Activated naive CD8-positive, alpha-beta T cell (primary cell): ENCODE results near the gene DCAF12.
A peak's percentile ranks its signal among the peaks of the same experiment; 100 is the strongest.
"Not testable (repeated sequence)": the region's sequence is repeated elsewhere in the genome, so short reads cannot be mapped to it uniquely, and the experiment has no call there.

Source experiments
- H3K27ac Mint-ChIP-seq: one replicate; pipeline ENCODE4 v1.8.0; 2021; ENCODE audit warnings: mixed read lengths
- H3K27me3 Mint-ChIP-seq: one replicate; pipeline ENCODE4 v1.8.0; 2021; ENCODE audit warnings: mixed read lengths
- H3K36me3 Mint-ChIP-seq: one replicate; pipeline ENCODE4 v1.8.0; 2021; ENCODE audit warnings: mixed read lengths
- H3K4me1 Mint-ChIP-seq: one replicate; pipeline ENCODE4 v1.8.0; 2021; ENCODE audit warnings: low read depth, mixed read lengths
- H3K4me3 Mint-ChIP-seq: one replicate; pipeline ENCODE4 v1.8.0; 2021; ENCODE audit warnings: mild to moderate bottlenecking, mixed read lengths
- H3K9me3 Mint-ChIP-seq: one replicate; pipeline ENCODE4 v1.8.0; 2021; ENCODE audit warnings: low read depth, mixed read lengths

The DCAF12 gene

DNA sequence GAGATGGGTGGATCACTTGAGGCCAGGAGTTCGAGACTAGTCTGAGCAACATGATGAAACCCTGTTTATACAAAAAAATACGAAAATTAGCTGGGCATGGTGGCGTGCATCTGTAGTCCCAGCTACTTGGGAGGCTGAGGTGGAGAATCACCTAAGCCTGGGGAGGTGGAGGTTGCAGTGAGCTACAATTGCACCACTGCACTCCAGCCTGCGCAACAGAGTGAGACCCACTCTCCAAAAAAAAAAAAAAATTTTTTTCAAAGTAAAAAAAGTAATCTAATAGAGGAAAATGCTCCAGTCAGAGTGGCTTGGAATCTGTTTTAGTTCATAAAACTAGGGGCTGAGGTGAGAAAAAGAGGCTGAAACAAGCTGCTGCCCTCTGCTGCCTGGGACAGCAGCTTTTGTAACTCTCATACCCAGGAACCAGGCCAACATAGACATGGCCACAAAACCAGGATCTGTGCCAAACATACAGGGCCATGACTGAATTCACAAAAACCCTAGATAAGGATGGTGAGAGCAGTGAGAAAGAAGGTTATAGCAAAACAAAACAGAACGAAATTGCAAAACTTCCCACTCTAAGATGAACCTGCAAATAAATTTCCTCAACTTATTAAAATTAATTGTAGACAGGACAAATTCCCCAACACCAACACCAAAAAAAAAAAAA is 13.1 kb upstream of the DCAF12 start:
- H3K9me3 Mint-ChIP-seq, result no peaks in the 10 kb centered on the region
- no peak overlapping the region for H3K4me3 Mint-ChIP-seq
- no peaks in the 10 kb centered on the region for H3K36me3 Mint-ChIP-seq
- no peak overlapping the region for H3K27ac Mint-ChIP-seq
- no peaks in the 10 kb centered on the region for H3K27me3 Mint-ChIP-seq
- H3K4me1 Mint-ChIP-seq, result peaks cover 4% of the 10 kb centered on the region

DNA sequence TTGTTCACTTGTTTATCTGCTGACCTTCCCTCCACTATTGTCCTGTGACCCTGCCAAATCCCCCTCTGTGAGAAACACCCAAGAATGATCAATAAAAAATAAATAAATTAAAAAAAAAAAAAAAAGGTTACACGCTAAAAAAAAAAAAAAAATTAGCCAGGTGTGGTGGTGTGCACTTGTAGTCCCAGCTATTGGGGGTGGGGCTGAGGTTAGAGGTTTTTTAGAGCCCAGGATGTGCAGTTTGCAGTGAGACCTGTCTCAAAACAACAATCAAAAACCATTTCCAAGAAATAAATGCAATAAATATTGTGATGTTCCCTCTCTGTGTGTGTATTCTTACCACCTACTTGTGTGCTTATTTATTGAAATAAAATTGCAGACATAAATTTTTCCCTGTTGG is 12.1 kb upstream of the DCAF12 start:
- not testable (repeated sequence) for H3K36me3 Mint-ChIP-seq, H3K27ac Mint-ChIP-seq, H3K27me3 Mint-ChIP-seq, H3K9me3 Mint-ChIP-seq, H3K4me1 Mint-ChIP-seq, H3K4me3 Mint-ChIP-seq

GRCh38 chr9:34134521-34134920 is 8.0 kb upstream of the DCAF12 start:
- H3K4me3 Mint-ChIP-seq, result no peak overlapping the region
- H3K36me3 Mint-ChIP-seq, result no peaks in the 10 kb centered on the region
- no peak overlapping the region for H3K27ac Mint-ChIP-seq
- H3K27me3 Mint-ChIP-seq, result no peaks in the 10 kb centered on the region
- peaks cover 4% of the 10 kb centered on the region for H3K4me1 Mint-ChIP-seq
- H3K9me3 Mint-ChIP-seq, result no peaks in the 10 kb centered on the region

- H3K27ac Mint-ChIP-seq, result no peak overlapping the region
- H3K4me3 Mint-ChIP-seq, result no peak overlapping the region
- H3K4me1 Mint-ChIP-seq, result no peaks in the 10 kb centered on the region
- H3K9me3 Mint-ChIP-seq, result no peaks in the 10 kb centered on the region
- H3K27me3 Mint-ChIP-seq, result no peaks in the 10 kb centered on the region
- H3K36me3 Mint-ChIP-seq, result no peaks in the 10 kb centered on the region
Measured at GRCh38 chr9:34133436-34133949, 7.0 kb upstream of the DCAF12 start.

GRCh38 chr9:34131571-34131970 is 5.1 kb upstream of the DCAF12 start:
- Mint-ChIP-seq H3K27ac (no peak overlapping the region), H3K4me3 (no peak overlapping the region)

DNA sequence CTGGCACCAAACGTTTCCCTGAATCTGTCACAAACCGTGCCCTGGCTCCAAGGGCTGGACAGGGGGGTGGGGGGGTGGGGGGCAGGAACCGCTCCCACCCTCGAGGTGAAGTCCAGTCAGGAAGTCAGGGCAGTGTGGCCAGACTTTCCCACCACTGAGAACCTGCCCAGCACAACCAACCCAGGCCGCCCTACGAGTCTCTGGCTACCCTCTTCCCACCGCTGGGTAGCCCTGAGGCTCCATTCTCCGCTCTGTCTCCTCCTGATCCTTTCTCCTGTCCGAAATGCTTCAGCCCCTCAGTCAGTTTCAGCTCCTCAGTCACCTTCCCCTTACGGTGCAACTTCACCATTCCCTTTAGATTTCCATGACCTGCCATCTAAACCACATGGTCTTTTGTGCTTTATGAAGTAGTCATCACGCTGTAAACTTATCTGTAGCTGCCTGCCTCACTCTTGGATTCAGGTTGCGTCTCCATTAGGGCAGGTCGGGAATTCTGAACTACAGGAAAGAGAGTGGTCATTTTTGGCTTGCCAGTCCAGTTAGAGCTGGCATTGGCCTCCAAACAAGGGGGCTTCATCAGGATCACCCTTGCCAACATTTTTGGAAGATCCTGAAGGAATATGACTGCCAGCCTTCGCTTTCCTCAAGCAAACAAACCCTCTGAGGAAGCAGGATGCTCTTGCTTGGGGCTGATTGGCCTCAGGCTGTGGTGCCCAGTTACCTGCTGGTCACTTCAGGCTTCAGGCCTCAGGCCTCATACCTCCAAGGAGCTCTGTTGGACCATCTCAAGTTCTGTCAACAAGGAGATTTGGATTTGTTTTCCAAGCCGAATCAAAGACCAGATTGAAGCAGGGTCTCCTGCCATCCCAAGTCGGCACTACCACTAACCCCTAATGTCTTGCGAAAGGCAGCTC is 794 bp upstream of the DCAF12 start:
- H3K4me3 Mint-ChIP-seq, result peak overlapping the region; percentile 97
- no peaks in the 10 kb centered on the region for H3K9me3 Mint-ChIP-seq
- H3K27me3 Mint-ChIP-seq, result no peaks in the 10 kb centered on the region
- peak overlapping the region; percentile 97 for H3K27ac Mint-ChIP-seq
- H3K36me3 Mint-ChIP-seq, result peaks cover 13% of the 10 kb centered on the region
- H3K4me1 Mint-ChIP-seq, result peaks cover 35% of the 10 kb centered on the region

More at GRCh38 chr9:34131571-34131970, 5.1 kb upstream of the DCAF12 start:
- H3K36me3 Mint-ChIP-seq, result no peaks in the 10 kb centered on the region
- H3K9me3 Mint-ChIP-seq, result no peaks in the 10 kb centered on the region
- peaks cover 3% of the 10 kb centered on the region for H3K4me1 Mint-ChIP-seq
- H3K27me3 Mint-ChIP-seq, result no peaks in the 10 kb centered on the region

- Mint-ChIP-seq H3K9me3 (no peaks in the 10 kb centered on the region), H3K36me3 (peaks cover 13% of the 10 kb centered on the region), H3K4me1 (peaks cover 48% of the 10 kb centered on the region), H3K27me3 (no peaks in the 10 kb centered on the region), H3K4me3 (peak overlapping the region; percentile 97), H3K27ac (peak overlapping the region; percentile 97)
Measured at GRCh38 chr9:34125681-34126206, 754 bp downstream of the DCAF12 start.

DNA sequence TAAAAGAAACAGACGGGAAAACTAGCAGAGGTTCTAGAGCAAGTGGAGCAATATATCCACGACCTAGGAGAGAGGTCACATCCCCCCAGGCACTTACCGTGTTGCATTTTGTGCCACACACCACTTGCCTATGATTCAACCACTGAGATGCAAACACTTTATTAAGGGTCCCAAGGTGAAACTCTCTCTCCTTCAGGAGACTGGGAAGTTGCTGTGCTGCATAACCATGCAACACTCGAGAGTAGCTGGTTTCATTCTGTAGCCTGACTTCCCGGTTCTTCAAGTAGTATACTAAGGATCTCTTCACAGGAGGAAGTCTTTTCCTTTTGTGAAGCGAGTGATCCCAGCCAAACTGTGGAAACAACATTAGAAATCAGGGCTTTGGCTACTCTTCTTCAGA is 1.6 kb downstream of the DCAF12 start:
- peaks cover 49% of the 10 kb centered on the region for H3K4me1 Mint-ChIP-seq
- H3K27ac Mint-ChIP-seq, result peak overlapping the region; percentile 97
- H3K4me3 Mint-ChIP-seq, result peak overlapping the region; percentile 97
- H3K36me3 Mint-ChIP-seq, result peaks cover 13% of the 10 kb centered on the region
- no peaks in the 10 kb centered on the region for H3K9me3 Mint-ChIP-seq
- no peaks in the 10 kb centered on the region for H3K27me3 Mint-ChIP-seq

- peak overlapping the region; percentile 97 for H3K4me3 Mint-ChIP-seq
- peaks cover 49% of the 10 kb centered on the region for H3K4me1 Mint-ChIP-seq
- no peaks in the 10 kb centered on the region for H3K27me3 Mint-ChIP-seq
- H3K27ac Mint-ChIP-seq, result peak overlapping the region; percentile 85
- H3K36me3 Mint-ChIP-seq, result peaks cover 13% of the 10 kb centered on the region
- no peaks in the 10 kb centered on the region for H3K9me3 Mint-ChIP-seq
Measured at GRCh38 chr9:34124099-34124498, 2.4 kb downstream of the DCAF12 start.

DNA sequence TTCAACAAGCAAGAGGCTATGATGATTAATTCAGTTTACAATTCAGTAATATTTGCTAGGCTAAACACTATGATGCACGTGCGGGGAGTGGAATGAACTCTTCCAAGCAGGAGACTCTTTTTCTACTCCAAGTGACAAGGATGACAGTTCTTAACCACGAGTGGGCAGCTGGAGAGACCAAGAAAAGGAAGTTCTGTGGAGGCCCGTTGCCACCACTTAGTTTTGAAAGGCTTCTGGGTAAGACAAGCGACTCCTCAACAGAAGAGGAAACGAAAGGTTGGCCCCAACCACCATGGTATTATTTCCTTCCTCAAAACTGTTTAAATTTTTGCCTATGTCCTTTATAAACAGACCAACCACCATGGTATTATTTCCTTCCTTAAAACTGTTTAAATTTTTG is 2.8 kb downstream of the DCAF12 start:
- Mint-ChIP-seq H3K27ac (peak overlapping the region; percentile 85), H3K36me3 (peaks cover 13% of the 10 kb centered on the region), H3K27me3 (no peaks in the 10 kb centered on the region), H3K9me3 (no peaks in the 10 kb centered on the region), H3K4me1 (peaks cover 51% of the 10 kb centered on the region), H3K4me3 (peak overlapping the region; percentile 97)

- no peak overlapping the region for H3K27ac Mint-ChIP-seq
Measured at GRCh38 chr9:34121996-34122395, 4.5 kb downstream of the DCAF12 start.

DNA sequence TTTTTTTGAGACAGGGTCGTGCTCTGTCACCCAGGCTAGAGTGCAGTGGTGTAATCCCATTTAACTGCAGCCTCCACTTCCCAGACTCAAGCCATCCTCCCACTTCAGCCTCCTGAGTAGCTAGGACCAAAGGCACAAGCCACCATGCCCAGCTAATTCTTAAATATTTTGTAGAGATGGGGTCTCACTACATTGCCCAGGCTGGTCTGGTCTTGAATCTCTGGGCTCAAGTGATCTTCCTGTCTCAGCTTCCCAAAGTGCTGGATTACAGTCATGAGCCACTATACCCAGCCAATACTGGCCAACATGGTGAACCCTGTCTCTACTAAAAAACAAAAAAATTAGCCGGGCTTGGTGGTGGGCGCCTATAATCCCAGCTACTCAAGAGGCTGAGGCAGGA is 6.8 kb downstream of the DCAF12 start:
- Mint-ChIP-seq H3K27ac (no peak overlapping the region), H3K36me3 (peaks cover 17% of the 10 kb centered on the region), H3K9me3 (no peaks in the 10 kb centered on the region), H3K4me1 (peaks cover 42% of the 10 kb centered on the region), H3K27me3 (no peaks in the 10 kb centered on the region), H3K4me3 (no peak overlapping the region)

More at GRCh38 chr9:34121996-34122395, 4.5 kb downstream of the DCAF12 start:
- peaks cover 48% of the 10 kb centered on the region for H3K4me1 Mint-ChIP-seq
- peaks cover 13% of the 10 kb centered on the region for H3K36me3 Mint-ChIP-seq
- no peak overlapping the region for H3K4me3 Mint-ChIP-seq
- no peaks in the 10 kb centered on the region for H3K27me3 Mint-ChIP-seq
- no peaks in the 10 kb centered on the region for H3K9me3 Mint-ChIP-seq

- Mint-ChIP-seq H3K27ac (no peak overlapping the region), H3K36me3 (peaks cover 10% of the 10 kb centered on the region), H3K4me1 (peaks cover 13% of the 10 kb centered on the region), H3K4me3 (no peak overlapping the region), H3K9me3 (no peaks in the 10 kb centered on the region), H3K27me3 (no peaks in the 10 kb centered on the region)
Measured at GRCh38 chr9:34114436-34114835, 12.1 kb downstream of the DCAF12 start.

DNA sequence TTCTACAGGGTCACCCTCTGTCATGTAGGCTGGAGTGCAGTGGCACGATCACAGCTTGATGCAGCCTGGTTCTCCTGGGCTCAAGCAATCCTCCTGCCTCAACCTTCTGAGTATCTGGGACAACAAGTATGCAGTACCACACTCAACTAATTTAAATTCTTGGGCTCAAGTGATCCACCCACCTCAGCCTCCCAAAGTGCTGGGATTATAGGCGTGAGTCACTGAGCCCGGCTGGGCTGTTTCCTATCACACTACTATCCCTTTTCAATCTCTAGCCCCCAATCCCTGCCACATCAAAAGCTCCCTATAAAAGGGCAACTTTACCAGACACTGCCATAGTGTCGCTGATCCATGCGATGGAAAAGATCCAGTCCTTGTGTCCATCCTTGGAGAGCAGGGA is 20.4 kb downstream of the DCAF12 start:
- no peak overlapping the region for H3K27ac Mint-ChIP-seq
- H3K4me1 Mint-ChIP-seq, result peaks cover 3% of the 10 kb centered on the region
- H3K4me3 Mint-ChIP-seq, result no peak overlapping the region
- H3K36me3 Mint-ChIP-seq, result peaks cover 3% of the 10 kb centered on the region
- no peaks in the 10 kb centered on the region for H3K9me3 Mint-ChIP-seq
- no peaks in the 10 kb centered on the region for H3K27me3 Mint-ChIP-seq

DNA sequence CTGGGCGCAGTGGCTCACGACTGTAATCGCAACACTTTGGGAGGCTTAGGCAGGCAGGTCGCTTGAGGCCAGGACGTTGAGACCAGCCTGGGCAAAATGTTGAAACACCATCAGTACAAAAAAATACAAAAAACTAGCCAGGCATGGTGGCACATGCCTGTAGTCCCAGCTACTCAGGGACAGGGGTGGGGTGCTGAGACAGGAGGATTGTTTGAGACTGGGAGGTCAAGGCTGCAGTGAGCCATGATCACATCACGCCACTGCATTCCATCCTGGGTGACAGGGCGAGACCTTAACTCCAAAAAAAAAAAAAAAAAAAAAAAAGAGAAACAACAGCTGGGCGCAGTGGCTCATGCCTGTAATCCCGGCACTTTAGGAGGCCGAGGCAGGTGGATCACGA is 23.7 kb downstream of the DCAF12 start:
- no peaks in the 10 kb centered on the region for H3K9me3 Mint-ChIP-seq
- H3K27me3 Mint-ChIP-seq, result no peaks in the 10 kb centered on the region
- H3K36me3 Mint-ChIP-seq, result peaks cover 3% of the 10 kb centered on the region
- H3K4me3 Mint-ChIP-seq, result no peak overlapping the region
- no peak overlapping the region for H3K27ac Mint-ChIP-seq
- no peaks in the 10 kb centered on the region for H3K4me1 Mint-ChIP-seq
